ENCODE measurements around the gene PBXIP1.

- no peak for TF ChIP-seq NFATC4 (CRISPR knock-in tag; IDR thresholded peaks at IDR 0.05)
- peak; percentile 99 for TF ChIP-seq FOXP4 (CRISPR knock-in tag; IDR thresholded peaks at IDR 0.05)
- no peak; the same call in 1 of the 2 replicates for TF ChIP-seq ATF2 (CRISPR knock-in tag; IDR thresholded peaks at IDR 0.05; ENCODE audit: borderline replicate concordance, low read depth)
- TF ChIP-seq CREB1 (CRISPR knock-in tag; IDR thresholded peaks at IDR 0.05): peak; percentile 95
- TF ChIP-seq, protein P1, sequence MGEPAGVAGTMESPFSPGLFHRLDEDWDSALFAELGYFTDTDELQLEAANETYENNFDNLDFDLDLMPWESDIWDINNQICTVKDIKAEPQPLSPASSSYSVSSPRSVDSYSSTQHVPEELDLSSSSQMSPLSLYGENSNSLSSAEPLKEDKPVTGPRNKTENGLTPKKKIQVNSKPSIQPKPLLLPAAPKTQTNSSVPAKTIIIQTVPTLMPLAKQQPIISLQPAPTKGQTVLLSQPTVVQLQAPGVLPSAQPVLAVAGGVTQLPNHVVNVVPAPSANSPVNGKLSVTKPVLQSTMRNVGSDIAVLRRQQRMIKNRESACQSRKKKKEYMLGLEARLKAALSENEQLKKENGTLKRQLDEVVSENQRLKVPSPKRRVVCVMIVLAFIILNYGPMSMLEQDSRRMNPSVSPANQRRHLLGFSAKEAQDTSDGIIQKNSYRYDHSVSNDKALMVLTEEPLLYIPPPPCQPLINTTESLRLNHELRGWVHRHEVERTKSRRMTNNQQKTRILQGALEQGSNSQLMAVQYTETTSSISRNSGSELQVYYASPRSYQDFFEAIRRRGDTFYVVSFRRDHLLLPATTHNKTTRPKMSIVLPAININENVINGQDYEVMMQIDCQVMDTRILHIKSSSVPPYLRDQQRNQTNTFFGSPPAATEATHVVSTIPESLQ (CRISPR knock-in tag; IDR thresholded peaks at IDR 0.05): 0 out of 2 replicates have a peak, but pooled peaks have one; percentile 77
- no peak for TF ChIP-seq CTCF (IDR thresholded peaks at IDR 0.05)
- TF ChIP-seq NFE2L1 (CRISPR knock-in tag; IDR thresholded peaks at IDR 0.05): peak; percentile 99; the same call in 1 of the 2 replicates
- no peak for TF ChIP-seq GTF2I (CRISPR knock-in tag; conservative IDR thresholded peaks at IDR 0.05)
- TF ChIP-seq, protein P2, sequence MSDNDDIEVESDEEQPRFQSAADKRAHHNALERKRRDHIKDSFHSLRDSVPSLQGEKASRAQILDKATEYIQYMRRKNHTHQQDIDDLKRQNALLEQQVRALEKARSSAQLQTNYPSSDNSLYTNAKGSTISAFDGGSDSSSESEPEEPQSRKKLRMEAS (CRISPR knock-in tag; IDR thresholded peaks at IDR 0.05): peak; percentile 100
- TF ChIP-seq ZNF121 (CRISPR knock-in tag; IDR thresholded peaks at IDR 0.05): peak; percentile 84
- TF ChIP-seq ZNF263 (CRISPR knock-in tag; IDR thresholded peaks at IDR 0.05; ENCODE audit: low read depth): peak; percentile 64; the same call in 1 of the 2 replicates
- TF ChIP-seq, protein P3, sequence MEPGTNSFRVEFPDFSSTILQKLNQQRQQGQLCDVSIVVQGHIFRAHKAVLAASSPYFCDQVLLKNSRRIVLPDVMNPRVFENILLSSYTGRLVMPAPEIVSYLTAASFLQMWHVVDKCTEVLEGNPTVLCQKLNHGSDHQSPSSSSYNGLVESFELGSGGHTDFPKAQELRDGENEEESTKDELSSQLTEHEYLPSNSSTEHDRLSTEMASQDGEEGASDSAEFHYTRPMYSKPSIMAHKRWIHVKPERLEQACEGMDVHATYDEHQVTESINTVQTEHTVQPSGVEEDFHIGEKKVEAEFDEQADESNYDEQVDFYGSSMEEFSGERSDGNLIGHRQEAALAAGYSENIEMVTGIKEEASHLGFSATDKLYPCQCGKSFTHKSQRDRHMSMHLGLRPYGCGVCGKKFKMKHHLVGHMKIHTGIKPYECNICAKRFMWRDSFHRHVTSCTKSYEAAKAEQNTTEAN (CRISPR knock-in tag; IDR thresholded peaks at IDR 0.05): no peak; the same call in 1 of the 2 replicates
- TF ChIP-seq ETV6 (CRISPR knock-in tag; IDR thresholded peaks at IDR 0.05): peak; percentile 99
These were observed 19.3 kb downstream of the PBXIP1 start, which contains the start of gene PMVK for GRCh38 chr1:154936555-154937084.

Measured in WTC11 (cell line).